Stimulated activated CD8-positive, alpha-beta memory T cell treated with anti-CD3 and anti-CD28 coated beads, Interleukin-12 subunit alpha, Interleukin-12 subunit beta, amount 100 ng/mL, for 24 hours (primary cell): Measurements from ENCODE around the gene RRN3.
"Not testable (repeated sequence)": the region's sequence is repeated elsewhere in the genome, so short reads cannot be mapped to it uniquely, and the experiment has no call there.

Source experiments
- DNase-seq: peaks from one replicate; pipeline ENCODE4 v3.0.0-alpha.2; 2020; ENCODE audit errors: extremely low read depth

RRN3 gene

DNA sequence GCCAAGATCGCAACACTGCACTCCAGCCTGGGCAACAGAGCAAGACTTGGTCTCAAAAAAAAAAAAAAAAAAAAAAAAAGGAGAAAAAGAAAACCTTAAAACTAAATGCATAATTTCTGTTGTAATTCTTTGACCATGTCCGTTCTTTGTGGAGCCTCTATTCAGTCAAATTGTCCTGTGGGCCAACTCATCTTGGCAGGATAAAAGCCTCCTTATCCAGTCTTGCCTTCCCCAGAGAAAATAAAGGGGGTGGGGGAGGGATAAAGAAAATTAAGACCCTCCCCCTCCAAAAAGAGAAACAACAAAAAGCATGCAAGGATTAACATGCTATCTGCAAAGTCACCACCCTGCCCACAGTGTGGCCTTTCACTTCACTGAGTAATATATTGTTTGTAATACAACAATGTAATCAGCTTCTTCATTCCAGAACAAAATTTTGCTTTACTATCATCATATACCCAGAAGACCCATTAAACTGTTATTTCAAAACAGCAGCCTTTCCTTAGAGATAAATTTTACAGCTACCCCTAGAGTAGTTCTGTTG lies 5.4 kb upstream of the RRN3 start:
- not testable (repeated sequence) for DNase-seq

DNA sequence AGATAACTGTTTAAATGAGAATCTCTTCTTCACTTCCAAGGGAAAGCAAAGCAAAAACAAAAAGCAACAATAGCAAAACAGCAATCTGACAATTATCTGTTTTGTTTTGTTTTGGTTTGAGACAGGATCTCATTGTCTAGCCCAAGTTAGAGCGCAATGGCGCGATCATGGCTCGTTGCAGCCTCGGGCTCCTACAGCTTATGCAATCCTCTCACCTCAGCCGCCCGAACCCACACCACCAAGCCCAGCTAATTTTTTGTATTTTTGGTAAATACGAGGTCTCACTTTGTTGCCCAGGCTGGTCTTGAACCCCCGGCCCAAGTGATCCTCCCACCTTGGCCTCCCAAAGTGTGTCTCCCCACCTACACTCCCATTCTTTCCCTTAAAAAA lies 2.5 kb upstream of the RRN3 start:
- DNase-seq, result not testable (repeated sequence)

GRCh38 chr16:15093571-15093954 lies 509 bp downstream of the RRN3 start:
- DNase-seq, result not testable (repeated sequence)

- DNase-seq, result not testable (repeated sequence)
These were observed 3.3 kb downstream of the RRN3 start for GRCh38 chr16:15090663-15091269.

- not testable (repeated sequence) for DNase-seq
These were observed 11.3 kb downstream of the RRN3 start for GRCh38 chr16:15082788-15083187.

DNA sequence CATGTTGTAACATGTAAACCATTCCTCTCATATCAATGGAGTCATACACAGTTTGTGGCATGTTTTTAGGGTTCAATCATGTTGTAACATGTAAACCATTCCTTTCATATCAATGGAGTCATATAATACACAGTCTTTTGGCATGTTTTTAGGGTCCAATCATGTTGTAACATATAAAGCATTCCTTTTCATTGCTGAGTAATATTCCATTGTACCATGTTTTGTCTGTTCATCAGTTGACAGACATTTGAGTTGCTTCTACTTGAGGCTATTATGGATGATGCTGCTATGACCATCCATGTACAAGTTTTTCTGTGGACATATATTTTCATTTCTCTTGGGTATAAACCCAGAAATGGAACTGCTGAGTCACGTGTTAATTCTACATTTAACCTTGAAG lies 13.2 kb downstream of the RRN3 start:
- not testable (repeated sequence) for DNase-seq

DNA sequence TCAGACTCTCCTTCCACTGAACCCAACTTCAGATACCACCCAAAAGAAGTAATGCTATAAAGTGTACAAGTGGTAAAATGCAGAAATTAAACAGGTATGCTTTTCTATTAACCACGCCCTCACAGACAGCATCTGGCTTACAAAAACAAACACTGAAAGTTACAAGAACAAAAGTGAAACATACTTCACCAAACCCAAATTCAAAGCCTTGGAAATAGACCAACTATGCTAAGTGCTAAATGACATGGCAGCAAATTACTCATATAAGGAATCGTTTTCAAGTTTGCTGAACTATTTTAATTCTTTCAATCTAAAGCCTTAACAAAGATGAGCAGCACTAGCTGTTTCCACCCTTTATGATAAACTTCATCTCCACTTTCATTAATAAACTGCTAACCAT lies 17.9 kb downstream of the RRN3 start:
- DNase-seq, result not testable (repeated sequence)

GRCh38 chr16:15073101-15073500 lies 21.0 kb downstream of the RRN3 start:
- DNase-seq, result no peak

GRCh38 chr16:15071916-15072769 lies 21.9 kb downstream of the RRN3 start:
- not testable (repeated sequence) for DNase-seq

DNA sequence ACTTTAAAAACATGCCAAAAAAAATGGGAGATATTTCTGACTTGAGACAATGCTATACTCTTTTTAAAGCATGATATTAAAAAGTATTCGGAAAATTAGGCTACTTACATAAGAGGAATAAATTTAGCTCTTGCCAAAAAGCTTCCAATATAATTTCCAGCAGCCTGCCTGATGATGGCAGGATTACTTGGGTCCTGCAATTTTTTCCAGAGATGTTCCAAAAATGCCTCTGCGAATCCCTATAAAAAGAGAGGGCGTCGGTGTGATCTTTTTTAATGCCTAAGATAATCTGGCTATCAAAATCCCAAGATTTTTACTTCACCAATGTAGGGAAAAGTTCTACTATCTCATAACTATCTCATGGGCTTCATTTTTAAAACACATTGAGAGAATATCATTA lies 23.1 kb downstream of the RRN3 start:
- not testable (repeated sequence) for DNase-seq

DNA sequence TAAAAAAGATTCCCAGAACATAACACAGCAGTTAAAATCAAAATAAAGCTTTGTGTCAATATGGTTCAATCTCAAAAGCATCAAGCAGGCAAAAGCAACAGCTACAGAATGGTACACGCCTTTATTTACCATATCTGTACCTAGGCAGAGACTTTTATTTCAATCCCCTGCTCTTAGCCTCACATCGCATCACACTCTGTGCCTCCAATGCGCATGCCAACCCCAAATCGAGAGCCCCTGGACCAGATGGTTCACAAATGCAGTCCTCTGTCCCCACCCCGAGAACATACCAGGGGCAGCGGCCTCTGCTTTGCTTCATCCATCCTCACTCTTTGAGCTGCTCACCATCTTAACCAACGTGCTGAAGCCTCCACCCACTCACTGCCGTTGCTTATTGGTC lies 27.4 kb downstream of the RRN3 start:
- DNase-seq, result not testable (repeated sequence)

DNA sequence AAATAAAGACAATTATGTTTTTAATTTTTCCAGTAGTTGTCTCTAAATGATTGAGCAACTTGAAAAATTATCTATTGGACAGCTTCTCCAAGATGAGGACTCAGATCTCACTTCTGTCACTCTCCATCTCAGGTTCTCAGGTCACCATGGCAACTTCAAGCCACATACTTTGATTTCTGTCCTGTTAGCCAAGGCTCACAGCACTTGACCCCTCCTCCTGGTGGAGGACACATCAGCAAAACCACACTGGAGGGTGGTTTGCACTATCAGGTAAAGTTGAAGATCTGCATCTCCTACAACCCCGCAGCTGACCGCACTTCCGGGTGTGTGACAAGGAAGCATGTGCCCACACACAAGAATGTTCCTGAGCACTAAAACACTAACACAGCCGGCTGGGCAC lies 28.1 kb downstream of the RRN3 start:
- not testable (repeated sequence) for DNase-seq

DNA sequence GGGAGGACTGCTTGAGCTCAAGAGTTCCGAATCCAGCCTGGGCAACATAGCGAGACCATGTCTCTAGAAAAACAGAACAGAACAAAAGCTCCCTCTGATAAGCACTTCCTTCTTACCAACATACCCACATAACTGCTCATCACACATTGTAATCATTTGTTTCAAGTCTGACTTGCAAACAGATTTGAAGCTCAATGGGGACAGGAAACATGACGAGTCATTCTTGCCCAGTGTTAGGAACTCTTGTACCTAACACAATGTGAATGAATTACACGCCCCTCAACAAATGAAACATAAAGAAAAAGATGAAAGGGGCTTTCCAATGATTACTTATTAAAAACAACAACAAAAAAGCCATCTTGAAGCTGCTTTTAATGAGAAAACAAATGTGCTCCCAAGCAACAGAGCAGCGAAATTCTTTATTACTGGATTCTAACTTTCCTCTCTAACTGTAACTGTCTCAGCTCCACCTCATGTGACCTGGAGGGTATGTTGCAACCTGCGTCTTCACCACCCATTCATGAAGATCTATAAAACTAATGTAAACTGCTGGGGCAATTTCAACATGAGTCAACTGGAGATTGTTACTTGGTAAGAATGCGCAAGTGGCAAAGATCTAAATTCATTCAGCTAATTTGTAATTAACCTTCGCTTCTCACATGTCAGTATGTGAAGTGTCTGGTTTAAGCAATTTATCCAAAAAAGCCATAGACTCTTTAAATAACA lies 31.8 kb downstream of the RRN3 start:
- not testable (repeated sequence) for DNase-seq

GRCh38 chr16:15059324-15059723 lies 34.7 kb downstream of the RRN3 start:
- no peak for DNase-seq

GRCh38 chr16:15057681-15058417 lies 36.2 kb downstream of the RRN3 start:
- no peak for DNase-seq

GRCh38 chr16:15055141-15056053 lies 38.7 kb downstream of the RRN3 start:
- DNase-seq, result peak; percentile 23

- DNase-seq, result no peak
These were observed 39.5 kb downstream of the RRN3 start for GRCh38 chr16:15054357-15055140.

- no peak for DNase-seq
These were observed 40.2 kb downstream of the RRN3 start for GRCh38 chr16:15053904-15054303.

DNA sequence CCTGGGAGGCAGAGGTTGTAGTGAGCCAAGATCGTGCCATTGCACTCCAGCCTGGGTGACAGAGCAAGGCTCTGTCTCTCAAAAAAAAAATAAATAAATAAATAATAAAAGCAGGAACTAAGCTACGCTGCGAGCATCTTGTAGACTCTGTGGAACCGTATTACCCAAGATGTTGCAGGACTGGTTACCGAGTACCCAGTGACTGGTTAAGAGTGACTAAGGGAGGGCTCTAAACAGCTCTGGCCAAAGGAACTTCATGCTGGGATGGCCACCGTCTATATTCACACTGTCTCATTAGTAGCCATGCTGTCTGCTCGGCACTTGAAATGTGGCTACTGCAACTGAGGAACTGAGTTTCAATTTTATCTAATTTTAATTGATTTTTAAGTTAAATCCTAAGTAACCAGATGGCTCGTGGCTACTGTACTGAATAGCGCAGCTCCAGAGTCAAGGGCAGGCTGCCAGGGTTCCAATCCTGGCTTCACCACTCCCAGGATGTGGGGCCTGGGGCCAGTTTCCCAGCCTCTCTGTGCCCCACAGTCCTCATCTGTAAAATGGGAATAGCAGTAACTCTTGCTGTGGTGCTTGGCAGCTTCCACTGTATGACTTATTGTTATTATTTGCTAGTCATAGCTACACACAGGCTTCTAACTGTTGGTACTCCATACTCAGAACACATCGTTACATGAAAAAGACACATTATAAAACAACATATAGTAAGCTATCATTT lies 41.2 kb downstream of the RRN3 start:
- DNase-seq, result no peak
